Stomach (tissue), 4 donors: ENCODE results near the gene GPC5.

Source experiments
- POLR2A ChIP-seq, 4 donors: fragments of 450-650 bp; IDR thresholded peaks; one replicate each; pipeline ENCODE4 v1.6.1; 2016; ENCODE audit warnings: antibody characterized with exemption in 4 of 4, control low read depth in 2 of 4, mild to moderate bottlenecking in 1 of 4, moderate library complexity in 1 of 4
- TF ChIP-seq, protein P1 (sequence below), 7 experiments: fragments of 450-650 bp in 4 of 7; fragments of 200-600 bp in 3 of 7; sonication (generic) in 3 of 7; IDR thresholded peaks; one replicate each; pipeline ENCODE4 v1.5.1; 2016 to 2019; ENCODE audit warnings: antibody characterized with exemption in 7 of 7, control low read depth in 2 of 7, mild to moderate bottlenecking in 1 of 7

DNA sequence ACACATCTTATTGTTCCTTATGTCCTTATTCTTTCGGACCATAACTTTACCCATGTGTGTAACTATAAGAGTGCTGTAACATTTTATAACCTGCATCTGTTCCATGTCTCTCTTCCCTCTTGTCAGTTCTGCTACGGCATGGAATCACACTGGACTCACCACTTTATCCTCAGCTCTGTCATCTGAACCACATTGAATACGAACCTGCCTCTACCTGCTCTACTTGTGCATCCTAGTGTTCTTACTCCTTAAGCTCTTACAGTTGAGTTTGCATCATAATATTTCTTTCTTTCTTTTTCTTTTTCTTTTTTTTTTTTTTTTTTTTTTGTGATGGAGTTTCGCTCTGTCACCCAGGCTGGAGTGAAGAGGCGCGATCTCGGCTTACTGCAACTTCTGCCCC is 180.9 kb downstream of the GPC5 start:
- TF ChIP-seq, protein P1, sequence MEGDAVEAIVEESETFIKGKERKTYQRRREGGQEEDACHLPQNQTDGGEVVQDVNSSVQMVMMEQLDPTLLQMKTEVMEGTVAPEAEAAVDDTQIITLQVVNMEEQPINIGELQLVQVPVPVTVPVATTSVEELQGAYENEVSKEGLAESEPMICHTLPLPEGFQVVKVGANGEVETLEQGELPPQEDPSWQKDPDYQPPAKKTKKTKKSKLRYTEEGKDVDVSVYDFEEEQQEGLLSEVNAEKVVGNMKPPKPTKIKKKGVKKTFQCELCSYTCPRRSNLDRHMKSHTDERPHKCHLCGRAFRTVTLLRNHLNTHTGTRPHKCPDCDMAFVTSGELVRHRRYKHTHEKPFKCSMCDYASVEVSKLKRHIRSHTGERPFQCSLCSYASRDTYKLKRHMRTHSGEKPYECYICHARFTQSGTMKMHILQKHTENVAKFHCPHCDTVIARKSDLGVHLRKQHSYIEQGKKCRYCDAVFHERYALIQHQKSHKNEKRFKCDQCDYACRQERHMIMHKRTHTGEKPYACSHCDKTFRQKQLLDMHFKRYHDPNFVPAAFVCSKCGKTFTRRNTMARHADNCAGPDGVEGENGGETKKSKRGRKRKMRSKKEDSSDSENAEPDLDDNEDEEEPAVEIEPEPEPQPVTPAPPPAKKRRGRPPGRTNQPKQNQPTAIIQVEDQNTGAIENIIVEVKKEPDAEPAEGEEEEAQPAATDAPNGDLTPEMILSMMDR (IDR thresholded peaks at IDR 0.05) = no peak
- TF ChIP-seq POLR2A (IDR thresholded peaks at IDR 0.05) = no peak
